WTC11 (cell line): Measurements from ENCODE around the gene POGLUT2. TPM values are rescaled to one million over a fixed set of nuclear protein-coding genes. Genes with fewer than 3 reads are reported as not detected.

Experiments
- ATAC-seq: fragments of 200-7000 bp; cut with Tn5 transposase; 2 replicates; pipeline ENCODE4 v1.10.0; 2021; ENCODE audit warnings: mild to moderate bottlenecking, moderate library complexity
- CTCF ChIA-PET: fragments of 300-600 bp; sonication (Branson Sonifier 250); formaldehyde crosslinking; loops from one replicate; lab custom pipeline; 2021; ENCODE audit warnings: antibody characterized with exemption; lab: Charles Lee
- POLR2A ChIA-PET: fragments of 350-600 bp; sonication (Branson Sonifier 250); formaldehyde crosslinking; loops from one replicate; lab custom pipeline; 2021; ENCODE audit warnings: antibody characterized with exemption; lab: Charles Lee
- DNase-seq: peaks from one replicate; pipeline ENCODE4 v3.0.0; 2021; ENCODE audit warnings: low spot score
- H3K27ac Mint-ChIP-seq: 2 replicates; pipeline ENCODE4 v1.8.0; 2021; ENCODE audit warnings: mixed read lengths
- H3K27me3 Mint-ChIP-seq: 2 replicates; pipeline ENCODE4 v1.8.0; 2021; ENCODE audit warnings: low read depth, mild to moderate bottlenecking, moderate library complexity, mixed read lengths
- H3K36me3 Mint-ChIP-seq: 2 replicates; pipeline ENCODE4 v1.8.0; 2021; ENCODE audit warnings: mixed read lengths
- H3K4me1 Mint-ChIP-seq: 2 replicates; pipeline ENCODE4 v1.8.0; 2022; ENCODE audit warnings: mixed read lengths
- H3K4me3 Mint-ChIP-seq: 2 replicates; pipeline ENCODE4 v1.8.0; 2021; ENCODE audit warnings: mild to moderate bottlenecking, moderate library complexity, mixed read lengths
- H3K9me3 Mint-ChIP-seq: 2 replicates; pipeline ENCODE4 v1.8.0; 2021; ENCODE audit warnings: mixed read lengths
- AFF4 ChIP-seq: sonication (generic); formaldehyde crosslinking; IDR thresholded peaks from 2 replicates; pipeline ENCODE4 v1.8.1; 2023; ENCODE audit warnings: mild to moderate bottlenecking, missing genetic modification reagents, borderline replicate concordance
- CBFB ChIP-seq: sonication (generic); formaldehyde crosslinking; IDR thresholded peaks from 2 replicates; pipeline ENCODE4 v1.8.1; 2022; ENCODE audit warnings: mild to moderate bottlenecking, low read depth, missing genetic modification reagents
- CREM ChIP-seq: sonication (generic); formaldehyde crosslinking; IDR thresholded peaks from 2 replicates; pipeline ENCODE4 v1.8.1; 2022; ENCODE audit warnings: mild to moderate bottlenecking, missing genetic modification reagents, moderate library complexity
- FOXP4 ChIP-seq: sonication (generic); formaldehyde crosslinking; IDR thresholded peaks from 2 replicates; pipeline ENCODE4 v1.8.0; 2022; ENCODE audit warnings: mild to moderate bottlenecking, missing genetic modification reagents
- KAT7 ChIP-seq: sonication (generic); formaldehyde crosslinking; IDR thresholded peaks from 2 replicates; pipeline ENCODE4 v1.8.1; 2023; ENCODE audit warnings: missing genetic modification reagents, mild to moderate bottlenecking, borderline replicate concordance
- MYBL2 ChIP-seq: sonication (generic); formaldehyde crosslinking; IDR thresholded peaks from 2 replicates; pipeline ENCODE4 v1.8.1; 2023; ENCODE audit warnings: mild to moderate bottlenecking, moderate library complexity, missing genetic modification reagents
- NFATC4 ChIP-seq: fragments of 250-450 bp; sonication (Bioruptor Pico); IDR thresholded peaks from 2 replicates; pipeline ENCODE4 v1.9.0; 2021; ENCODE audit warnings: mild to moderate bottlenecking
- NR1H2 ChIP-seq: sonication (generic); formaldehyde crosslinking; IDR thresholded peaks from 2 replicates; pipeline ENCODE4 v1.9.0; 2021; ENCODE audit warnings: mild to moderate bottlenecking, moderate library complexity, missing genetic modification reagents
- PRDM15 ChIP-seq: sonication (generic); formaldehyde crosslinking; IDR thresholded peaks from 2 replicates; pipeline ENCODE4 v1.8.0; 2022; ENCODE audit warnings: missing genetic modification reagents
- SMAD3 ChIP-seq: sonication (generic); formaldehyde crosslinking; IDR thresholded peaks from 2 replicates; pipeline ENCODE4 v1.8.0; 2022; ENCODE audit warnings: missing genetic modification reagents, mild to moderate bottlenecking, borderline replicate concordance
- SMAD4 ChIP-seq: sonication (generic); formaldehyde crosslinking; IDR thresholded peaks from 2 replicates; pipeline ENCODE4 v1.8.0; 2022; ENCODE audit warnings: mild to moderate bottlenecking, missing genetic modification reagents
- ZNF396 ChIP-seq: fragments of 250-450 bp; sonication (Bioruptor Pico); IDR thresholded peaks from 2 replicates; pipeline ENCODE4 v1.8.0; 2021; ENCODE audit warnings: mild to moderate bottlenecking, moderate library complexity, borderline replicate concordance
- ZNF423 ChIP-seq: fragments of 250-450 bp; sonication (Bioruptor Pico); IDR thresholded peaks from 2 replicates; pipeline ENCODE4 v2.1.2; 2022; ENCODE audit warnings: mild to moderate bottlenecking, moderate library complexity
- total RNA-seq: library from RNA; stranded (reverse); gene quantifications from 3 replicates; pipeline ENCODE4 v1.2.3, GENCODE V29; 2021
- TF ChIP-seq, protein P1 (sequence below): sonication (generic); formaldehyde crosslinking; IDR thresholded peaks from 2 replicates; pipeline ENCODE4 v1.8.1; 2022; ENCODE audit warnings: mild to moderate bottlenecking, moderate library complexity, missing genetic modification reagents
- TF ChIP-seq, protein P2 (sequence below): sonication (generic); formaldehyde crosslinking; IDR thresholded peaks from 2 replicates; pipeline ENCODE4 v1.8.1; 2022; ENCODE audit warnings: missing genetic modification reagents, borderline replicate concordance

The POGLUT2 gene
- total RNA-seq, 1 experiment from 2014 or later: 17.2 TPM

- TF ChIP-seq, protein P1, sequence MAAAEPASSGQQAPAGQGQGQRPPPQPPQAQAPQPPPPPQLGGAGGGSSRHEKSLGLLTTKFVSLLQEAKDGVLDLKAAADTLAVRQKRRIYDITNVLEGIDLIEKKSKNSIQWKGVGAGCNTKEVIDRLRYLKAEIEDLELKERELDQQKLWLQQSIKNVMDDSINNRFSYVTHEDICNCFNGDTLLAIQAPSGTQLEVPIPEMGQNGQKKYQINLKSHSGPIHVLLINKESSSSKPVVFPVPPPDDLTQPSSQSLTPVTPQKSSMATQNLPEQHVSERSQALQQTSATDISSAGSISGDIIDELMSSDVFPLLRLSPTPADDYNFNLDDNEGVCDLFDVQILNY: no peak
These were observed 46.9 kb downstream of the POGLUT2 start (continued) for GRCh38 chr13:102751886-102752285.

DNA sequence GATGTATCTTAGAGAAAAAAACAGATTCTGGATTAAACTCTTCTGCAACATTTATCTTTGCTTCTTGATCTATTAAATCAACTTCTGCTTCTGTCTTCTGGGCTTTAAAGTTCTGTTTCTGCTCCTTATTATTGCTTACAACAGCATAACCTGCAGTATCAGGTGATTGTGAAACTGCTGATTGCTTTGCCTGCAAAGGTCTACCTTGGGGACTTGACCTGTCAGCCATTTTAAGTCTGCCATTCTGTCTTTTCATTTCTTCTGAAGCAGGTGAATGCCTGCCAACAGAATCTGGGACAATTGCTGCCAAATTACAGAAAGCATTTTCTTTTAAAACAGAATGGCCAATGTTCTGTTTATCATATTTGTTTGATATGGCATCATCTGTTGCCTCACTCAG, 56.3 kb downstream of the POGLUT2 start:
- ATAC-seq: no peak
- no peaks in the 10 kb centered on the region for H3K36me3 Mint-ChIP-seq
- H3K4me3 Mint-ChIP-seq: no peak overlapping the region
- no peak overlapping the region for H3K27ac Mint-ChIP-seq
- no peak for DNase-seq
- H3K27me3 Mint-ChIP-seq: peaks cover 37% of the 10 kb centered on the region
- CTCF ChIA-PET: no interaction called here
- H3K9me3 Mint-ChIP-seq: peaks cover 26% of the 10 kb centered on the region
- TF ChIP-seq ZNF396 (CRISPR knock-in tag): no peak
- no peak for TF ChIP-seq SMAD3 (CRISPR knock-in tag)
- TF ChIP-seq SMAD4 (CRISPR knock-in tag): no peak
- TF ChIP-seq NR1H2 (CRISPR knock-in tag): no peak
- TF ChIP-seq, protein P2, sequence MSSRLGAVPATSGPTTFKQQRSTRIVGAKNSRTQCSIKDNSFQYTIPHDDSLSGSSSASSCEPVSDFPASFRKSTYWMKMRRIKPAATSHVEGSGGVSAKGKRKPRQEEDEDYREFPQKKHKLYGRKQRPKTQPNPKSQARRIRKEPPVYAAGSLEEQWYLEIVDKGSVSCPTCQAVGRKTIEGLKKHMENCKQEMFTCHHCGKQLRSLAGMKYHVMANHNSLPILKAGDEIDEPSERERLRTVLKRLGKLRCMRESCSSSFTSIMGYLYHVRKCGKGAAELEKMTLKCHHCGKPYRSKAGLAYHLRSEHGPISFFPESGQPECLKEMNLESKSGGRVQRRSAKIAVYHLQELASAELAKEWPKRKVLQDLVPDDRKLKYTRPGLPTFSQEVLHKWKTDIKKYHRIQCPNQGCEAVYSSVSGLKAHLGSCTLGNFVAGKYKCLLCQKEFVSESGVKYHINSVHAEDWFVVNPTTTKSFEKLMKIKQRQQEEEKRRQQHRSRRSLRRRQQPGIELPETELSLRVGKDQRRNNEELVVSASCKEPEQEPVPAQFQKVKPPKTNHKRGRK (CRISPR knock-in tag): no peak
- TF ChIP-seq MYBL2 (CRISPR knock-in tag): no peak
- no peak for TF ChIP-seq PRDM15 (CRISPR knock-in tag)
- TF ChIP-seq NFATC4 (CRISPR knock-in tag): no peak
- TF ChIP-seq CBFB (CRISPR knock-in tag): no peak
- TF ChIP-seq AFF4 (CRISPR knock-in tag): no peak
- TF ChIP-seq FOXP4 (CRISPR knock-in tag): no peak
- no peak for TF ChIP-seq CREM
- TF ChIP-seq KAT7 (CRISPR knock-in tag): no peak
- TF ChIP-seq ZNF423 (CRISPR knock-in tag): no peak
- POLR2A ChIA-PET: no interaction called here
- no peaks in the 10 kb centered on the region for H3K4me1 Mint-ChIP-seq
